Ramos (cell line): Measurements from ENCODE around the gene CCDC40.

ENCODE experiments used
- in situ Hi-C: fragments of 300-500 bp; cut with MboI; formaldehyde crosslinking; loops from one replicate; pipeline ENCODE4 v1.14.3; 2022; ENCODE audit warnings: low sequenced_read_pairs; ENCODE audit not compliant: unreplicated experiment

Gene CCDC40

GRCh38 chr17:80099291-80100034, 63.0 kb downstream of the CCDC40 start:
- in situ Hi-C loops: no loop called here

- in situ Hi-C loops: no loop called here
Measured at GRCh38 chr17:80100035-80100323, 63.5 kb downstream of the CCDC40 start.

GRCh38 chr17:80101011-80101945, 64.8 kb downstream of the CCDC40 start, which contains the start of gene GAA:
TSS of gene GAA (plus strand) at chr17:80101581. CDS start at chr17:80104587, 3,006 bp downstream.
- in situ Hi-C loops: no loop called here

GRCh38 chr17:80101946-80102663, 65.7 kb downstream of the CCDC40 start:
- in situ Hi-C loops: no loop called here

GRCh38 chr17:80102664-80103448, 66.4 kb downstream of the CCDC40 start:
- in situ Hi-C loops: no loop called here

GRCh38 chr17:80103449-80104085, 67.1 kb downstream of the CCDC40 start:
- in situ Hi-C loops: no loop called here

GRCh38 chr17:80104321-80104955, 68.0 kb downstream of the CCDC40 start:
- in situ Hi-C loops: no loop called here

GRCh38 chr17:80104956-80105375, 68.5 kb downstream of the CCDC40 start:
- in situ Hi-C loops: no loop called here

- in situ Hi-C loops: no loop called here
Measured at GRCh38 chr17:80105762-80106161, 69.3 kb downstream of the CCDC40 start.

GRCh38 chr17:80106176-80106575, 69.7 kb downstream of the CCDC40 start:
- in situ Hi-C loops: no loop called here

GRCh38 chr17:80106751-80107150, 70.3 kb downstream of the CCDC40 start:
- in situ Hi-C loops: no loop called here

- in situ Hi-C loops: no loop called here
Measured at GRCh38 chr17:80107231-80108021, 71.0 kb downstream of the CCDC40 start.

- in situ Hi-C loops: no loop called here
Measured at GRCh38 chr17:80108036-80108971, 71.9 kb downstream of the CCDC40 start.

GRCh38 chr17:80109066-80109660, 72.7 kb downstream of the CCDC40 start:
- in situ Hi-C loops: no loop called here

- in situ Hi-C loops: no loop called here
Measured at GRCh38 chr17:80109713-80110446, 73.4 kb downstream of the CCDC40 start.

GRCh38 chr17:80110447-80110812, 74.0 kb downstream of the CCDC40 start:
- in situ Hi-C loops: no loop called here
